GM12878 (cell line): ENCODE data around the gene CATSPERD. TPM values are rescaled to one million over a fixed set of nuclear protein-coding genes. Genes with fewer than 3 reads are reported as not detected.

ENCODE experiments used
- CTCF ChIP-seq, 3 experiments: IDR thresholded peaks in 2 of 3; conservative IDR thresholded peaks in 1 of 3; 2 replicates each; pipeline ENCODE4 v1.5.1; 2011; ENCODE audit warnings: low read depth in 3 of 3, low read length in 3 of 3, mild to moderate bottlenecking in 3 of 3, control low read depth in 2 of 3, moderate library complexity in 2 of 3, inconsistent platforms in 1 of 3, mixed read lengths in 1 of 3; ENCODE audit not compliant: control insufficient read depth in 2 of 3, insufficient read depth in 1 of 3; ENCODE audit errors: extremely low read depth in 1 of 3
- JUNB ChIP-seq: IDR thresholded peaks from 2 replicates; pipeline ENCODE4 v1.6.1; 2016; ENCODE audit warnings: antibody characterized with exemption, mild to moderate bottlenecking
- NKRF ChIP-seq: fragments of 450-650 bp; conservative IDR thresholded peaks from 2 replicates; pipeline ENCODE4 v1.6.1; 2017; ENCODE audit warnings: mild to moderate bottlenecking, moderate library complexity
- RAD51 ChIP-seq: fragments of 450-650 bp; IDR thresholded peaks from 2 replicates; pipeline ENCODE4 v1.6.1; 2016; ENCODE audit warnings: moderate library complexity, mild to moderate bottlenecking, inconsistent platforms
- SRF ChIP-seq, 2 experiments: IDR thresholded peaks; 2 replicates each; pipeline ENCODE4 v1.6.1; 2011; ENCODE audit warnings: low read depth in 2 of 2, low read length in 2 of 2, mild to moderate bottlenecking in 1 of 2, moderate library complexity in 1 of 2
- TCF3 ChIP-seq: IDR thresholded peaks from 2 replicates; pipeline ENCODE4 v1.6.1; 2012; ENCODE audit warnings: low read depth, mild to moderate bottlenecking, low read length, borderline replicate concordance; ENCODE audit not compliant: insufficient read depth
- YY1 ChIP-seq: IDR thresholded peaks from 2 replicates; pipeline ENCODE4 v1.6.1; 2011; ENCODE audit warnings: low read depth, mild to moderate bottlenecking, low read length
- ZBTB11 ChIP-seq: fragments of 450-650 bp; formaldehyde crosslinking; IDR thresholded peaks from 2 replicates; pipeline ENCODE4 v1.5.0; 2022; ENCODE audit warnings: mild to moderate bottlenecking, missing genetic modification characterization
- polyA plus RNA-seq, 11 experiments: library from polyadenylated mRNA; depleted of rRNA in 4 of 11; unstranded in 6 of 11; stranded (reverse) in 5 of 11; fragments of >200 nt; fragmentation: Nextera tagmentation in 4 of 11; fragmentation: Illumina TruSeq in 1 of 11; extraction: Ambion mirVana in 4 of 11; extraction: Trizol in 1 of 11; gene quantifications; 1 replicate in 1 of 11; 2 replicates in 10 of 11; pipeline versions ENCODE4 v1.2.1 to v1.2.3, GENCODE V29; 2011 to 2016; ENCODE audit warnings: inconsistent platforms in 2 of 11, missing spikeins in 2 of 11, low read depth in 1 of 11
- total RNA-seq, 4 experiments: library from RNA; depleted of rRNA in 3 of 4; stranded (reverse); fragments of >200 nt in 3 of 4; fragmentation: Illumina TruSeq in 1 of 4; extraction: Trizol in 1 of 4; gene quantifications; 2 replicates each; pipeline versions ENCODE4 v1.2.1 to v1.2.3, GENCODE V29; 2013 to 2021
- TF ChIP-seq, protein P1 (sequence below): IDR thresholded peaks from 2 replicates; pipeline ENCODE4 v1.6.1; 2011; ENCODE audit warnings: borderline replicate concordance, low read depth, mild to moderate bottlenecking, moderate library complexity, low read length; ENCODE audit not compliant: insufficient read depth, poor library complexity, severe bottlenecking
- TF ChIP-seq, protein P2 (sequence below): fragments of 450-650 bp; IDR thresholded peaks from 2 replicates; pipeline ENCODE4 v1.6.1; 2014; ENCODE audit warnings: mild to moderate bottlenecking

The CATSPERD gene
- total and polyA plus RNA-seq, 10 of the 15 experiments (the other 5 are each of a cell fraction or from before 2014, with no cell fraction given): 0.02 to 0.38 (median 0.11) TPM; not detected in 5

- TF ChIP-seq, protein P1, sequence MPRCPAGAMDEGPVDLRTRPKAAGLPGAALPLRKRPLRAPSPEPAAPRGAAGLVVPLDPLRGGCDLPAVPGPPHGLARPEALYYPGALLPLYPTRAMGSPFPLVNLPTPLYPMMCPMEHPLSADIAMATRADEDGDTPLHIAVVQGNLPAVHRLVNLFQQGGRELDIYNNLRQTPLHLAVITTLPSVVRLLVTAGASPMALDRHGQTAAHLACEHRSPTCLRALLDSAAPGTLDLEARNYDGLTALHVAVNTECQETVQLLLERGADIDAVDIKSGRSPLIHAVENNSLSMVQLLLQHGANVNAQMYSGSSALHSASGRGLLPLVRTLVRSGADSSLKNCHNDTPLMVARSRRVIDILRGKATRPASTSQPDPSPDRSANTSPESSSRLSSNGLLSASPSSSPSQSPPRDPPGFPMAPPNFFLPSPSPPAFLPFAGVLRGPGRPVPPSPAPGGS: no peak
- TF ChIP-seq TCF3: 0 out of 2 replicates have a peak, but pooled peaks have one; percentile 60
- TF ChIP-seq RAD51: peak; percentile 98
- no peak for TF ChIP-seq ZBTB11 (CRISPR knock-in tag)
- peak; percentile 98 for TF ChIP-seq YY1
- TF ChIP-seq, protein P2, sequence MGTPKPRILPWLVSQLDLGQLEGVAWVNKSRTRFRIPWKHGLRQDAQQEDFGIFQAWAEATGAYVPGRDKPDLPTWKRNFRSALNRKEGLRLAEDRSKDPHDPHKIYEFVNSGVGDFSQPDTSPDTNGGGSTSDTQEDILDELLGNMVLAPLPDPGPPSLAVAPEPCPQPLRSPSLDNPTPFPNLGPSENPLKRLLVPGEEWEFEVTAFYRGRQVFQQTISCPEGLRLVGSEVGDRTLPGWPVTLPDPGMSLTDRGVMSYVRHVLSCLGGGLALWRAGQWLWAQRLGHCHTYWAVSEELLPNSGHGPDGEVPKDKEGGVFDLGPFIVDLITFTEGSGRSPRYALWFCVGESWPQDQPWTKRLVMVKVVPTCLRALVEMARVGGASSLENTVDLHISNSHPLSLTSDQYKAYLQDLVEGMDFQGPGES: 0 out of 2 replicates have a peak, but pooled peaks have one; percentile 14
- peak in 1 of 2 experiments; percentile 80; a peak in 2 of 4 replicates for TF ChIP-seq SRF (IDR thresholded peaks at IDR 0.05; ENCODE audit: low read depth in 2 of 2, low read length in 2 of 2)
- peak; percentile 96 to 99 (median 97) for TF ChIP-seq CTCF (IDR thresholded peaks at IDR 0.05 in 2 of 3, conservative IDR thresholded peaks at IDR 0.05 in 1 of 3; ENCODE audit: control insufficient read depth in 2 of 3, extremely low read depth in 1 of 3, insufficient read depth in 1 of 3, low read depth in 3 of 3, low read length in 3 of 3)
- TF ChIP-seq NKRF: peak; percentile 82; the same call in 1 of the 2 replicates
- no peak for TF ChIP-seq JUNB
These were observed at the start of gene CATSPERD, which contains the start of gene LONP1 (continued) for GRCh38 chr19:5719961-5720790.
